OCI-LY7 (cell line): ENCODE data around the gene PSAP.

Experiments
- CTCF ChIP-seq: fragments of 200-600 bp; sonication (generic); conservative IDR thresholded peaks from 2 replicates; pipeline ENCODE4 v1.5.1; 2014; ENCODE audit warnings: mild to moderate bottlenecking, antibody characterized with exemption, low read length, moderate library complexity, mixed read lengths
- EZH2phosphoT487 ChIP-seq: fragments of 200-600 bp; sonication (generic); IDR thresholded peaks from 2 replicates; pipeline ENCODE4 v1.6.1; 2018; ENCODE audit warnings: low read depth, borderline replicate concordance, mild to moderate bottlenecking, mixed run types, antibody characterized with exemption, low read length, moderate library complexity, mixed read lengths

- TF ChIP-seq CTCF (no peak), EZH2phosphoT487 (no peak)
Observed at GRCh38 chr10:71777213-71777985, 73.7 kb downstream of the PSAP start.
